GM20000 (cell line): ENCODE measurements around the gene KCNA3.

Source experiments
- DNase-seq: peaks from one replicate; pipeline ENCODE4 v3.0.0; 2012; ENCODE audit warnings: low spot score
- TF ChIP-seq, protein P1 (sequence below): IDR thresholded peaks from 2 replicates; pipeline ENCODE4 v1.5.1; 2012; ENCODE audit warnings: mild to moderate bottlenecking, control low read depth; ENCODE audit errors: extremely low read depth, missing control alignments

KCNA3 gene

DNA sequence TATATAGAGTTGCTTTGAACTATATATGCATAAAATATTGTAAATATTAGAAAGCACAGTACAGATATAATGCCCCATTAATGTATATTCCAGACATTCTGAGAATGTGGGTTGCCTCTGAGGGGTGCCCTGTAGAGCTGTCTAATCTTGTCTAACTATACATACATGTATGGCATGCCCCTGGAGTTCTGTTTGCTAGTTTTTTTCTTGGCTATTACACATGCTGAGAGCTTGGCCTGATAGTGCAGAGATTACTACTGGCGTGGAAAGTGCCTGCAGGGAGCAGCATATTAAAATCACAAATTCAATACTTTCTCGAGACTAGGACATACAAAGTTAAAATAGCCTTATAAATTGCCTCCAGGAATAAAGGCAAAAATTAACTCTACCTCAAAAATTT is 24.1 kb downstream of the KCNA3 start:
- TF ChIP-seq, protein P1, sequence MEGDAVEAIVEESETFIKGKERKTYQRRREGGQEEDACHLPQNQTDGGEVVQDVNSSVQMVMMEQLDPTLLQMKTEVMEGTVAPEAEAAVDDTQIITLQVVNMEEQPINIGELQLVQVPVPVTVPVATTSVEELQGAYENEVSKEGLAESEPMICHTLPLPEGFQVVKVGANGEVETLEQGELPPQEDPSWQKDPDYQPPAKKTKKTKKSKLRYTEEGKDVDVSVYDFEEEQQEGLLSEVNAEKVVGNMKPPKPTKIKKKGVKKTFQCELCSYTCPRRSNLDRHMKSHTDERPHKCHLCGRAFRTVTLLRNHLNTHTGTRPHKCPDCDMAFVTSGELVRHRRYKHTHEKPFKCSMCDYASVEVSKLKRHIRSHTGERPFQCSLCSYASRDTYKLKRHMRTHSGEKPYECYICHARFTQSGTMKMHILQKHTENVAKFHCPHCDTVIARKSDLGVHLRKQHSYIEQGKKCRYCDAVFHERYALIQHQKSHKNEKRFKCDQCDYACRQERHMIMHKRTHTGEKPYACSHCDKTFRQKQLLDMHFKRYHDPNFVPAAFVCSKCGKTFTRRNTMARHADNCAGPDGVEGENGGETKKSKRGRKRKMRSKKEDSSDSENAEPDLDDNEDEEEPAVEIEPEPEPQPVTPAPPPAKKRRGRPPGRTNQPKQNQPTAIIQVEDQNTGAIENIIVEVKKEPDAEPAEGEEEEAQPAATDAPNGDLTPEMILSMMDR = no peak
- DNase-seq = no peak

GRCh38 chr1:110648417-110648816 is 26.3 kb downstream of the KCNA3 start:
- TF ChIP-seq, protein P1 = no peak
- DNase-seq = no peak

GRCh38 chr1:110647254-110647891 is 27.4 kb downstream of the KCNA3 start:
- TF ChIP-seq, protein P1 = no peak

DNA sequence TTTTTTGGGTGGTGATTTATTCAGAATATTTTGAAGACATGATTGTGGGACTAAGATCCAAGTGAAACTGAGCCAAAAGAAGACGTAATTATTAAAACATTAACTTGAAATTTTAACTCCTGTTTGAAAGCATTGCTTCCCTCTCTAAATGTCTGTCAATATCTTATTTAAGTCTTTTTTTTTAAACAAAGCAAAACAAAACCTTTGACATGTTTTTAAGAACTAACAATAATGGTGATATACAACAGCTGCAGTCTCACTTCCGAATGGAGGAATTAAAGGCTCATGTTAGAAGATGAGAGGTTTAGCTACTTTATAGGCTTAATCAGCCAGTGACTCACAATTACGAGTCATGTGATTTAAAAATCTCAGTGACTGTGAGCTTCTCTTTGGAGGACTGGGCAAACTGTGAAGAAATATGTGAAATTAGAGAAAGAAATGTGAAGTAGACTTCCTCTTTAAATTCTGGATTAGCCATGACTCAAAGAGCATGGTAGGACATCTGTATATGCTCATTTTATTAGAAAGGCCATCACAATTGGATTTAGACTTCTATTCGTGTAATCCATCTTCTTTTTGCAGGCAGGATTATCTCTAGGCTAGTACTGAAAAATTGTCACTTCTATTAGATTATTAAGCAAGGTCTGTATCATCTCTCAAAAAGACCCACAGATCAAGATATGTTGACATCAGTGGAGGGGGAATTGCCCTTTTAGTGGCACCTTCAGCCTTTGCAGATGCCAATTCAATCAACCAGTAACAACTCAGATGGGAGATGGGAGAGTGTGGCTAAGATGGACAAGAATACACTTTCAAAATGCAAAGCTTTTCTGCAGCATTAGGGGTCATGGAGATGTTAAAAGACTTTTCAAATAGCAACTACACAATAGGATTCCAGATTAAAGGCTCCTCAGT is 28.7 kb downstream of the KCNA3 start:
- TF ChIP-seq, protein P1 = no peak
- DNase-seq = no peak

More at GRCh38 chr1:110647254-110647891, 27.4 kb downstream of the KCNA3 start:
- no peak for DNase-seq

- TF ChIP-seq, protein P1 = no peak
- DNase-seq = no peak
Measured at GRCh38 chr1:110645211-110645610, 29.5 kb downstream of the KCNA3 start.

DNA sequence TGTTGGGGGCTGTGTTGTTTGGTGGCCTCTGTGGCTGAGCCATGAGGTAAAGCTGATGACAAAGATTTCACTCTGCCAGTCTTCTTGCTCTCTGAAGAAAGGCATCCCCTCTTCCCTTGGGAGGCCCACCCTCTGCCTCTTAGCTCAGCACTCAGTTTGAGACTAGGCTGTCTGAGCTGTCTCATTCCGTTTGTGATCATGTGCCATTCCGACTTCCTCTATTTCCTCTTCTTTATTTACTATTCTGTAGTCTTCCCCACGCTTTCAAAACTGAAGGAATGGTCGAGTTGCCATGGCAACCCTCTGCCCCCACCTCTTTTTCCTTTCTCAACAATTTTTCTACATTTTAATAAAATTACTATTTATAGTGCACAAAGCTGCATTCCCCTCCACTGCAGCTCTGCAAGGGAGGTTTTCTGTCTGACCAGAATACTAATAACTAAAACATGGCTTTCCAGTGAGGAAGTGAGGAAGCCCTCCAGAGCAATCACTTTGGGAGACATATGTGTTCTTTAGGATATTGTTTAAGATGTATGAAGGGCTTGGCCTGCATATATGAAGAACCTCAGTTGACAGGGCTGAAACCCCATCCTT is 30.8 kb downstream of the KCNA3 start:
- TF ChIP-seq, protein P1 = no peak
- no peak for DNase-seq
